ENCODE data around the gene ZNF608. TPM values are rescaled to one million over a fixed set of nuclear protein-coding genes. Genes with fewer than 3 reads are reported as not detected.
A peak's percentile ranks its signal among the peaks of the same experiment; 100 is the strongest.

ZNF608 gene
- total RNA-seq, 1 donor from 2014 or later, result 213 TPM

- H3K4me1 Mint-ChIP-seq, result peaks cover 52% of the 10 kb centered on the region
- no peaks in the 10 kb centered on the region for H3K27me3 Mint-ChIP-seq (ENCODE audit: insufficient read depth, low read depth)
- Histone ChIP-seq H3K4me1 (peaks cover 55% of the 10 kb centered on the region), H3K4me2 (peak overlapping the region; percentile 60), H3K4me3 (peak overlapping the region; percentile 1), H3K9me3 (ENCODE audit: low read depth) (no peaks in the 10 kb centered on the region), H3K27me3 (no peaks in the 10 kb centered on the region), H3K9ac (no peak overlapping the region), H3K27ac (peak overlapping the region; percentile 71), H2AFZ (replicated peaks) (no peak overlapping the region), H3F3A (ENCODE audit: low read depth) (peaks cover 30% of the 10 kb centered on the region), H4K20me1 (ENCODE audit: low read depth) (peaks cover 99% of the 10 kb centered on the region), H3K36me3 (peaks cover 10% of the 10 kb centered on the region), H3K79me2 (ENCODE audit: low read depth) (peaks cover 100% of the 10 kb centered on the region)
- H3K4me3 Mint-ChIP-seq, result no peak overlapping the region
- peaks cover 58% of the 10 kb centered on the region for H3K36me3 Mint-ChIP-seq
- TF ChIP-seq EZH2phosphoT487 (IDR thresholded peaks at IDR 0.05) (no peak), CTCF (IDR thresholded peaks at IDR 0.05) (no peak), EZH2 (IDR thresholded peaks at IDR 0.05) (no peak)
- H3K27ac Mint-ChIP-seq, result peak overlapping the region; percentile 25
- DNase-seq (ENCODE audit: low spot score), result no peak
- peaks cover 19% of the 10 kb centered on the region for H3K9me3 Mint-ChIP-seq
Measured at GRCh38 chr5:124697501-124697900, 48.9 kb downstream of the ZNF608 start.

GRCh38 chr5:124696898-124697297 lies 49.5 kb downstream of the ZNF608 start:
- Histone ChIP-seq H3F3A (ENCODE audit: low read depth) (peaks cover 30% of the 10 kb centered on the region), H3K9ac (no peak overlapping the region), H3K9me3 (ENCODE audit: low read depth) (no peaks in the 10 kb centered on the region), H3K4me1 (peaks cover 49% of the 10 kb centered on the region), H3K4me3 (no peak overlapping the region), H3K36me3 (peaks cover 10% of the 10 kb centered on the region), H3K79me2 (ENCODE audit: low read depth) (peaks cover 100% of the 10 kb centered on the region), H3K4me2 (no peak overlapping the region), H2AFZ (replicated peaks) (no peak overlapping the region), H3K27me3 (no peaks in the 10 kb centered on the region), H3K27ac (peak overlapping the region; percentile 71), H4K20me1 (ENCODE audit: low read depth) (peaks cover 99% of the 10 kb centered on the region)
- Mint-ChIP-seq H3K27ac (no peak overlapping the region), H3K4me1 (peaks cover 46% of the 10 kb centered on the region), H3K36me3 (peaks cover 62% of the 10 kb centered on the region), H3K4me3 (no peak overlapping the region), H3K27me3 (ENCODE audit: insufficient read depth, low read depth) (no peaks in the 10 kb centered on the region), H3K9me3 (peaks cover 19% of the 10 kb centered on the region)
- DNase-seq (ENCODE audit: low spot score), result no peak
- TF ChIP-seq EZH2 (IDR thresholded peaks at IDR 0.05) (no peak), EZH2phosphoT487 (IDR thresholded peaks at IDR 0.05) (no peak), CTCF (IDR thresholded peaks at IDR 0.05) (no peak)

Data from neural progenitor cell (in vitro differentiated cells).